HCT116 (cell line): ENCODE results near the gene ZNF792.

ENCODE experiments used
- CTCF ChIP-seq, 3 experiments: fragments of 200-600 bp in 1 of 3; sonication (generic) in 1 of 3; IDR thresholded peaks in 2 of 3; conservative IDR thresholded peaks in 1 of 3; 2 replicates each; pipeline ENCODE4 v1.5.1; 2012 to 2017; ENCODE audit warnings: low read depth in 2 of 3, low read length in 2 of 3, antibody characterized with exemption in 1 of 3, borderline replicate concordance in 1 of 3, control low read depth in 1 of 3, mild to moderate bottlenecking in 1 of 3, mixed read lengths in 1 of 3, mixed run types in 1 of 3, moderate library complexity in 1 of 3; ENCODE audit not compliant: insufficient read depth in 1 of 3
- EGR1 ChIP-seq: IDR thresholded peaks from 2 replicates; pipeline ENCODE4 v1.6.1; 2012; ENCODE audit warnings: low read depth
- EZH2 ChIP-seq: fragments of 200-600 bp; sonication (generic); IDR thresholded peaks from 2 replicates; pipeline ENCODE4 v1.6.1; 2017; ENCODE audit warnings: antibody characterized with exemption, mixed run types
- EZH2phosphoT487 ChIP-seq: fragments of 200-600 bp; IDR thresholded peaks from 2 replicates; pipeline ENCODE4 v1.6.1; 2018; ENCODE audit warnings: antibody characterized with exemption, borderline replicate concordance
- MAX ChIP-seq: IDR thresholded peaks from 2 replicates; pipeline ENCODE4 v1.6.1; 2012
- POLR2A ChIP-seq: IDR thresholded peaks from 2 replicates; pipeline ENCODE4 v1.7.0; 2011; ENCODE audit warnings: borderline replicate concordance; ENCODE audit not compliant: insufficient read depth, insufficient read length; ENCODE audit errors: extremely low read depth
- POLR2AphosphoS5 ChIP-seq: IDR thresholded peaks from 2 replicates; pipeline ENCODE4 v1.6.1; 2011; ENCODE audit warnings: mild to moderate bottlenecking, low read depth, low read length, moderate library complexity
- REST ChIP-seq: IDR thresholded peaks from 2 replicates; pipeline ENCODE4 v1.6.1; 2012; ENCODE audit warnings: low read depth
- SRF ChIP-seq: IDR thresholded peaks from 2 replicates; pipeline ENCODE4 v1.6.1; 2012; ENCODE audit warnings: low read depth
- YY1 ChIP-seq: IDR thresholded peaks from 2 replicates; pipeline ENCODE4 v1.6.1; 2011; ENCODE audit warnings: low read length, low read depth, moderate library complexity, mild to moderate bottlenecking; ENCODE audit not compliant: insufficient replicate concordance; ENCODE audit errors: extremely low read depth
- ZBTB33 ChIP-seq: IDR thresholded peaks from 2 replicates; pipeline ENCODE4 v1.6.1; 2011; ENCODE audit warnings: mild to moderate bottlenecking, low read length, moderate library complexity; ENCODE audit not compliant: insufficient replicate concordance; ENCODE audit errors: extremely low read depth
- ZNF274 ChIP-seq: fragments of 200-500 bp; sonication (Bioruptor generic); IDR thresholded peaks from 2 replicates; pipeline ENCODE4 v1.6.1; 2014; ENCODE audit warnings: mild to moderate bottlenecking, low read depth, low read length, inconsistent platforms

- no peak for TF ChIP-seq EZH2
- no peak for TF ChIP-seq CTCF (IDR thresholded peaks at IDR 0.05 in 2 of 3, conservative IDR thresholded peaks at IDR 0.05 in 1 of 3; ENCODE audit: borderline replicate concordance in 1 of 3, insufficient read depth in 1 of 3, low read depth in 2 of 3, low read length in 2 of 3)
- TF ChIP-seq MAX: no peak
- TF ChIP-seq POLR2A: no peak
- TF ChIP-seq REST: no peak
- TF ChIP-seq YY1: no peak
- TF ChIP-seq ZBTB33: no peak
- no peak for TF ChIP-seq SRF
- no peak for TF ChIP-seq ZNF274
- TF ChIP-seq EZH2phosphoT487: no peak
- TF ChIP-seq POLR2AphosphoS5: no peak
- no peak for TF ChIP-seq EGR1
Observed at GRCh38 chr19:35002037-35002535, 38.1 kb upstream of the ZNF792 start.
